Measurements from ENCODE around the gene TAS1R1.

Gene TAS1R1

DNA sequence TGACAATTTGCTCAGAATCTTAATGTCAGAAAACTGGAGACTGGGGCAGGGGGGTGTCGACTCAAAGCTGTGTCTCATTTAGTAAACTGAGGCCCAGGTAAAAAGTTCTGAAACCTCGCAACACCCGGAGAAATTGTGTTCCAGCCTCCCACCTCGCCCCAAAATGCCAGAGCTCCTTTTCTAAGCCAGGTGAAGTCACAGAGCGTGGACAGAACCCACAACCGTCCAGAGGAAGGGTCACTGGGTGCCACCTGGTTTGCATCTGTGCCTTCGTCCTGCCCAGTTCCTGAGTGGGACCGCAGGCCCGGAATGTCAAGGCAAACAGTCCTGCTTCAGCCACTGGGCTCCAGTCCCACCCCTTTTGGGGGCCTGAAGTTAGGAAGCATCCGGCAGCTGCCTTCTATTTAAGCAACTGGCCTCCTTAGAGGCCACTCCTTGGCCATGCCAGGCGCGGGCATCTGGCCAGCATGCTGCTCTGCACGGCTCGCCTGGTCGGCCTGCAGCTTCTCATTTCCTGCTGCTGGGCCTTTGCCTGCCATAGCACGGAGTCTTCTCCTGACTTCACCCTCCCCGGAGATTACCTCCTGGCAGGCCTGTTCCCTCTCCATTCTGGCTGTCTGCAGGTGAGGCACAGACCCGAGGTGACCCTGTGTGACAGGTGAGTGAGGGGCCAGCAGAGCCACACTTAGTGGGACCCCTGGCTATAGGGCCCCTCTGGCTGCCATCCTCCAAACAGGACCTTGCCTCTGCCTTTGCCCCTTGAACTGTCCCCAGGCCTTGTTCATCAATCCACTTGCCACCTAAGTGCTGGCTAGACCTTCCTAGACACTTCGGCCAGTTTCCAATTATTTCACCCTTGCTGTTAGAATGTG lies at the start of gene TAS1R1:
TAS1R1 (plus strand) TSS at position 401 of the 872 bp plus-strand sequence; CDS start at position 468, 67 bp downstream.
- H3K4me3 ChIP-seq (ENCODE audit: low read length): peak within 1 kb of the TSS; percentile 88
- H3K4me1 ChIP-seq (ENCODE audit: insufficient read depth, low read length): peaks cover 14% of the 10 kb centered on the region
- H2AFZ ChIP-seq (ENCODE audit: low read depth, low read length): peak within 1 kb of the TSS; percentile 90
- no peaks in the 10 kb centered on the region for H3K27me3 ChIP-seq (ENCODE audit: insufficient read depth, low read length)
- H3K9me3 ChIP-seq (ENCODE audit: low read length): no peaks in the 10 kb centered on the region
- peaks cover 9% of the 10 kb centered on the region for H3K36me3 ChIP-seq (ENCODE audit: insufficient read depth, low read length)

GRCh38 chr1:6505367-6506209 lies 49.5 kb upstream of the TAS1R1 start:
- no peaks in the 10 kb centered on the region for H3K9me3 ChIP-seq (ENCODE audit: low read length)
- H2AFZ ChIP-seq (ENCODE audit: low read depth, low read length): no peak overlapping the region
- H3K4me3 ChIP-seq (ENCODE audit: low read length): no peak overlapping the region
- H3K4me1 ChIP-seq (ENCODE audit: insufficient read depth, low read length): peaks cover 16% of the 10 kb centered on the region
- peaks cover 19% of the 10 kb centered on the region for H3K27me3 ChIP-seq (ENCODE audit: insufficient read depth, low read length)
- no peaks in the 10 kb centered on the region for H3K36me3 ChIP-seq (ENCODE audit: insufficient read depth, low read length)

- Histone ChIP-seq H3K9me3 (ENCODE audit: low read length) (no peaks in the 10 kb centered on the region), H3K4me1 (ENCODE audit: insufficient read depth, low read length) (peaks cover 16% of the 10 kb centered on the region), H3K4me3 (ENCODE audit: low read length) (no peak overlapping the region), H3K27me3 (ENCODE audit: insufficient read depth, low read length) (peaks cover 19% of the 10 kb centered on the region), H3K36me3 (ENCODE audit: insufficient read depth, low read length) (no peaks in the 10 kb centered on the region), H2AFZ (ENCODE audit: low read depth, low read length) (no peak overlapping the region)
Observed at GRCh38 chr1:6506210-6507036, 48.7 kb upstream of the TAS1R1 start.

DNA sequence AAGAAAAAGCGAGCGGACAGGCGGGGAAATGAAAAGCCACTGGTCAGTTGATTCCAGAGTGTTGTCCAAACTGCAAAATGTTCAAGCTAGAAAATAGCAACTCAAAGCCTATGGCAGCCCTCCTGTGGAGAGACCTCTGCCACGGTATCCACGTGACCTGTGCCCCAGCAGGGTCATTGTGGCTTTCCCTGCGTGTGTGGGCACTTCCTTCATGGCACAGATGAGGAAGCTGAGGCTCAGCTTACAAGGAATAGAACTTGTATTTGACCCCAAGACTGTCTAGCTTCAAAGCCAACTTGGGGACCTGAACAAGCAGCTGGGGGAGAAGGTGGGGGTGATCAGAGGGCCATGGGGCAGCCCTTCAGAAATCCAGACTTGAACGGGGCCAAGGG lies 48.1 kb upstream of the TAS1R1 start:
- Histone ChIP-seq H3K4me1 (ENCODE audit: insufficient read depth, low read length) (peaks cover 16% of the 10 kb centered on the region), H3K36me3 (ENCODE audit: insufficient read depth, low read length) (no peaks in the 10 kb centered on the region), H2AFZ (ENCODE audit: low read depth, low read length) (no peak overlapping the region), H3K27me3 (ENCODE audit: insufficient read depth, low read length) (peaks cover 19% of the 10 kb centered on the region), H3K9me3 (ENCODE audit: low read length) (no peaks in the 10 kb centered on the region), H3K4me3 (ENCODE audit: low read length) (no peak overlapping the region)

- H3K4me1 ChIP-seq (ENCODE audit: insufficient read depth, low read length): peaks cover 16% of the 10 kb centered on the region
- H2AFZ ChIP-seq (ENCODE audit: low read depth, low read length): no peak overlapping the region
Observed at GRCh38 chr1:6507461-6507911, 47.6 kb upstream of the TAS1R1 start.

GRCh38 chr1:6508154-6508815 lies 46.8 kb upstream of the TAS1R1 start:
- Histone ChIP-seq H3K27me3 (ENCODE audit: insufficient read depth, low read length) (peaks cover 19% of the 10 kb centered on the region), H3K36me3 (ENCODE audit: insufficient read depth, low read length) (no peaks in the 10 kb centered on the region), H3K4me1 (ENCODE audit: insufficient read depth, low read length) (peaks cover 16% of the 10 kb centered on the region), H3K9me3 (ENCODE audit: low read length) (no peaks in the 10 kb centered on the region), H2AFZ (ENCODE audit: low read depth, low read length) (no peak overlapping the region), H3K4me3 (ENCODE audit: low read length) (no peak overlapping the region)

More at GRCh38 chr1:6507461-6507911, 47.6 kb upstream of the TAS1R1 start:
- no peaks in the 10 kb centered on the region for H3K9me3 ChIP-seq (ENCODE audit: low read length)
- H3K36me3 ChIP-seq (ENCODE audit: insufficient read depth, low read length): no peaks in the 10 kb centered on the region
- H3K27me3 ChIP-seq (ENCODE audit: insufficient read depth, low read length): peaks cover 19% of the 10 kb centered on the region
- no peak overlapping the region for H3K4me3 ChIP-seq (ENCODE audit: low read length)

DNA sequence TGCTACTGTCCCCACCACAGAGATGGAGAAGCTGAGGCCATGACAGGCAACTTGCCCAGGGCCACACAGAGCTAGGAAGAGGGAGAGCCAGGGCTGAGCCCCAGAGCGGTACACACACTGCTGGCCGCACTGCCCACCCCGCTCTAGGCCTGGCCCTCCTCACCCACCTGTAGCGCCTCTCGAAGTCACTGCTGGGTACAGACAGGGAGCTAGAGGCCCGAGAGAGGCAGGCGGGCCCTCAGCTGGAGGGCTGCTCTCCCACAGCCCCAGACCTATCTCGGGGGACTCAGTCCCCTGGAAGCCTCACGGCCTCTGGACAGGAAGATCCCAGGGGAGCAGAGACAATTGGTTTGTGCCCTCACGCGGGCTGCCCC lies 46.3 kb upstream of the TAS1R1 start:
- peaks cover 19% of the 10 kb centered on the region for H3K27me3 ChIP-seq (ENCODE audit: insufficient read depth, low read length)
- peaks cover 16% of the 10 kb centered on the region for H3K4me1 ChIP-seq (ENCODE audit: insufficient read depth, low read length)
- H3K4me3 ChIP-seq (ENCODE audit: low read length): no peak overlapping the region
- no peaks in the 10 kb centered on the region for H3K9me3 ChIP-seq (ENCODE audit: low read length)
- H3K36me3 ChIP-seq (ENCODE audit: insufficient read depth, low read length): no peaks in the 10 kb centered on the region
- no peak overlapping the region for H2AFZ ChIP-seq (ENCODE audit: low read depth, low read length)

GRCh38 chr1:6509220-6509918 lies 45.7 kb upstream of the TAS1R1 start:
- H3K4me3 ChIP-seq (ENCODE audit: low read length): no peak overlapping the region
- peaks cover 16% of the 10 kb centered on the region for H3K4me1 ChIP-seq (ENCODE audit: insufficient read depth, low read length)
- peaks cover 19% of the 10 kb centered on the region for H3K27me3 ChIP-seq (ENCODE audit: insufficient read depth, low read length)
- H2AFZ ChIP-seq (ENCODE audit: low read depth, low read length): no peak overlapping the region
- no peaks in the 10 kb centered on the region for H3K36me3 ChIP-seq (ENCODE audit: insufficient read depth, low read length)
- H3K9me3 ChIP-seq (ENCODE audit: low read length): no peaks in the 10 kb centered on the region

DNA sequence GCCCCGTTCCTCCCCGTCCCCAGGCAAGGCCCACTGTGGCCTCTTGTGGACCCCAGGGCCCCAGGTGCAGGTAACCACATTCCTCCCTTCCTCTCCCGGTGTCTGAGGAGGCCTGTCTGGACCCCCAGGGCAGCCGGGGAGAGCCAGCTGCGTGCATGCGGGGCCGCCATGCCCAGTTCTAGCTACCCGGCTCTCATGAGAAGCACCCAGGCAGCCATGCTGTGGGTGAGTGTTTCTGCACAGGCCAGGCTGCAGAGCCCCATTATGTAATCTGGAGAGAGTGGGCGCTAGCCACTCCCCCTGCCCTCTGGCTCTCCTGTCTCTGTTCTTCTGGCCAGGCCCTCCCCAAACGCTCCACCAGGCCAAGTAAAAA lies 45.2 kb upstream of the TAS1R1 start:
- Histone ChIP-seq H2AFZ (ENCODE audit: low read depth, low read length) (no peak overlapping the region), H3K9me3 (ENCODE audit: low read length) (no peaks in the 10 kb centered on the region), H3K4me3 (ENCODE audit: low read length) (no peak overlapping the region), H3K4me1 (ENCODE audit: insufficient read depth, low read length) (peaks cover 16% of the 10 kb centered on the region), H3K36me3 (ENCODE audit: insufficient read depth, low read length) (no peaks in the 10 kb centered on the region), H3K27me3 (ENCODE audit: insufficient read depth, low read length) (peaks cover 19% of the 10 kb centered on the region)

DNA sequence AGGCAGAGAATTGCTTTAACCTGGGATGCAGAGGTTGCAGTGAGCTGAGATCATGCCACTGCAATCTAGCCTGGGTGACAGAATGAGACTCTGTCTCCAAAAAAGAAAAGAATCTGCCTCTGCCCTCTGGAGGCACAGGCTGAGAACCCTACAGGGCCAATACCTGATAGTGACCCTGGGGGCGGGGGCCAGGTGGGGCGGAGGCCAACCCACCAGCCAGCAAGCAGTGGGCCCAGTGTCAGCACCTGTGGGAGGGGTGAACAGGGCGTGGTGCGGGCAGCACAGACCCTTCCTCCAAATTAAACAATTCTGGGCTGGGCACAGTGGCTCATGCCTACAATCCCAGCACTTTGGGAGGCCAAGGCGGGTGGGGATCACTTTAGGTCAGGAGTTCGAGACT lies 44.6 kb upstream of the TAS1R1 start:
- H3K36me3 ChIP-seq (ENCODE audit: insufficient read depth, low read length): no peaks in the 10 kb centered on the region
- H2AFZ ChIP-seq (ENCODE audit: low read depth, low read length): no peak overlapping the region
- H3K4me3 ChIP-seq (ENCODE audit: low read length): no peak overlapping the region
- no peaks in the 10 kb centered on the region for H3K9me3 ChIP-seq (ENCODE audit: low read length)
- H3K27me3 ChIP-seq (ENCODE audit: insufficient read depth, low read length): peaks cover 19% of the 10 kb centered on the region
- H3K4me1 ChIP-seq (ENCODE audit: insufficient read depth, low read length): peaks cover 16% of the 10 kb centered on the region

DNA sequence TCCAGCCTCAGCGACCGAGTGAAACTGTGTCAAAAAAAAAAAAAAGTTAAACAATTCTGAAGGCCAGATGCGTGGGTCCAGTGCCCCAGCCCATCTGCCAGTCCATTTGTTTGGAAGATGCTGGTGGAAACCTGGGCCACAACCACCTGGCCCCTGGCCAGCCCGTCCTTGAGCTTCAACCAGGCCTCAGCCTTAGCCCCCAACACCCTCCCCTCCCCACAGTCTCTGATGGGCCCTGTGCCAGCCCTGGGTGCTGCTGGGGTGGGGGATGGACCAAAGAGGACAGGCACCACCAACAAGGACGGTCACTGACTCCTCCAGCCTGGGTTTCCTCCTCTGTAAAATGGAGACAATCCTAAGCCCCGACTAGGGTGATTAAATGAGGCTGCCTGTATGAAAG lies 44.1 kb upstream of the TAS1R1 start:
- H3K9me3 ChIP-seq (ENCODE audit: low read length): no peaks in the 10 kb centered on the region
- no peak overlapping the region for H3K4me3 ChIP-seq (ENCODE audit: low read length)
- peaks cover 16% of the 10 kb centered on the region for H3K27me3 ChIP-seq (ENCODE audit: insufficient read depth, low read length)
- peaks cover 14% of the 10 kb centered on the region for H3K4me1 ChIP-seq (ENCODE audit: insufficient read depth, low read length)
- H3K36me3 ChIP-seq (ENCODE audit: insufficient read depth, low read length): no peaks in the 10 kb centered on the region
- H2AFZ ChIP-seq (ENCODE audit: low read depth, low read length): no peak overlapping the region
